ENCODE results near the gene RCVRN. TPM values are rescaled to one million over a fixed set of nuclear protein-coding genes. Genes with fewer than 3 reads are reported as not detected.

RCVRN gene
- polyA plus RNA-seq: not detected in 2 replicates

GRCh38 chr17:9905078-9905415 lies at the start of gene RCVRN:
Gene RCVRN, minus strand, starts transcription at chr17:9905271. Its CDS starts 91 bp downstream, at chr17:9905180.

Other genes starting within 250 kb of the RCVRN start
- not detected in 2 replicates for gene DHRS7C, start 113.7 kb downstream of the RCVRN start, polyA plus RNA-seq
- gene GSG1L2, start 83.2 kb downstream of the RCVRN start, polyA plus RNA-seq: not detected in 2 replicates
- gene GLP2R, start 79.3 kb downstream of the RCVRN start, polyA plus RNA-seq: not detected in 2 replicates